Measurements from ENCODE around the gene TRPV5.

The TRPV5 gene

DNA sequence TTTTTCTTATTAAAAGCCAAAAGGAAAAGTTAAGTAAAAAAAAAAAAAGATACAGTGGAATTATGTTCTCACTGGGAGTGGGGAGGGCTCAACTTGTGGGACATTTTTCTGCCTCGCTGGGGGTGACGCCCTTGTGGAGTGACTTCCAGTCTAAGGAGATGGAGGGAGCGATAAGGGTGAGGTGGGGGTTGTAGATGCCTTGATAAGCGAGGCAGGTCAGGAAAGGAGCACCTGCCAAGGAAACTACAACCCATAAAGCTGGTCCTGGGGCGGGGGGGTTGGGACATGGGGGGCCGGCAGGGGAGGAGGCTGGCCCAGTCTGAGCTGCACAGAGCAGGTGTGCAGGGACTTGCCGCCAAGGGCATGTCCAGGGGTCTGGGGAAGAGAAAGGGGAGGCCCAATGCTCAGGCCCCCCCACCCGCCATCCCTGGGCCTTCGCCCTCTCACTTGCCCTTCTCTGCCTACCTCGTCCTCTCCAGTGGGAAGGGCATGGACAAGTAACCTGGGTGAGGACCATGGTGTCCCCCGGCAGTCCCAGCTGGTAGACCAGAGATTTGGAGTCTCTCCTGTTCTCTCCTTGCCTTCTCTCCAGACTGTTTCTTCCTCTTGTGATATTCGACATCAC is 2.5 kb upstream of the TRPV5 start:
- no peaks in the 10 kb centered on the region for H3K9me3 Mint-ChIP-seq
- ATAC-seq (replicated peaks; ENCODE audit: extremely low read depth, poor library complexity, severe bottlenecking) = no peak
- H3K4me1 Mint-ChIP-seq = no peaks in the 10 kb centered on the region
- no peak for DNase-seq (ENCODE audit: low spot score in 2 of 2)
- no peak overlapping the region for H3K4me3 Mint-ChIP-seq
- peaks cover 34% of the 10 kb centered on the region for H3K27me3 Mint-ChIP-seq
- H3K36me3 Mint-ChIP-seq (ENCODE audit: insufficient read depth) = no peaks in the 10 kb centered on the region
- no peak overlapping the region for H3K27ac Mint-ChIP-seq (ENCODE audit: low read depth)

DNA sequence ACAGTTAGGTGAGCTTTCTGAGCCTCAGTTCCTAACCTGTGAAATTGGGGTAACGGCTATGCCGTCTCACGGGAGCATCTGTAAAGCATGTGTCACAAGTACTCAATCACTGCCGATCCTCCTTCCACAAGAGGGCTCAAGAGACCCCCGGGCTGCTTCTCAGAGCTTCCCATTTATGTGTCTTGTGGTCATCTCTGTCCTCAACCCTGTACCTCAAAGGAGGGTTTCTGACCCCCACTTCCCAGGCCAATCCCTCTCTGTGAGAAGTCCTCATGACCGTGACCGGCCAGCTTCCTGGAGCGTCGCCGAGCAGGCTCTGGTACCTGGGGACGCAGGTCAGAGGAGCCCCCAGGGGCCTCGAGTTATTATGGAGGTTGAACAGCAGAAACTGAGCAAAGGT is 510 bp upstream of the TRPV5 start:
- H3K27me3 Mint-ChIP-seq = peaks cover 27% of the 10 kb centered on the region
- DNase-seq (ENCODE audit: low spot score in 2 of 2) (no peak), ATAC-seq (replicated peaks; ENCODE audit: extremely low read depth, poor library complexity, severe bottlenecking) (no peak)
- H3K4me3 Mint-ChIP-seq = no peak overlapping the region
- H3K9me3 Mint-ChIP-seq = no peaks in the 10 kb centered on the region
- H3K4me1 Mint-ChIP-seq = no peaks in the 10 kb centered on the region
- no peak overlapping the region for H3K27ac Mint-ChIP-seq (ENCODE audit: low read depth)
- no peaks in the 10 kb centered on the region for H3K36me3 Mint-ChIP-seq (ENCODE audit: insufficient read depth)

DNA sequence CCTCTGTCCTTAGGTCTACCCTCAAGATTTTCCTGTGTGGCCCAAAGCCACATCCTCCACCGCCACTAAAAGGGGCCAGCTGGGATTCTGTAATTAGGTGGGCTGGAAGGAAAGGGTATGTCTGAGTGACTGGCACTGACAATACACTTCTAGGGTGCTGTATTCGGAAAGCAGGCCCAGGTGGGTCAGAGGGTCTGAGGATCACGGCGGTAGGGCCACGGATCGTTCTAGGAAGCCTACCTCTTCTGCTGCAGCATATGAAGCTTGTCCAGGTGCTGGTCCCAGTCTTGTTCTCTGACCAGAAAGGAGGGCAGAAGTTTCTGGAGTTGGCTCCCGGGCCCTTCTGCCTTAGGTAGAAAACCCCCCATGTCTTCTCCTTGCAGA is 462 bp downstream of the TRPV5 start:
- no peaks in the 10 kb centered on the region for H3K4me1 Mint-ChIP-seq

DNA sequence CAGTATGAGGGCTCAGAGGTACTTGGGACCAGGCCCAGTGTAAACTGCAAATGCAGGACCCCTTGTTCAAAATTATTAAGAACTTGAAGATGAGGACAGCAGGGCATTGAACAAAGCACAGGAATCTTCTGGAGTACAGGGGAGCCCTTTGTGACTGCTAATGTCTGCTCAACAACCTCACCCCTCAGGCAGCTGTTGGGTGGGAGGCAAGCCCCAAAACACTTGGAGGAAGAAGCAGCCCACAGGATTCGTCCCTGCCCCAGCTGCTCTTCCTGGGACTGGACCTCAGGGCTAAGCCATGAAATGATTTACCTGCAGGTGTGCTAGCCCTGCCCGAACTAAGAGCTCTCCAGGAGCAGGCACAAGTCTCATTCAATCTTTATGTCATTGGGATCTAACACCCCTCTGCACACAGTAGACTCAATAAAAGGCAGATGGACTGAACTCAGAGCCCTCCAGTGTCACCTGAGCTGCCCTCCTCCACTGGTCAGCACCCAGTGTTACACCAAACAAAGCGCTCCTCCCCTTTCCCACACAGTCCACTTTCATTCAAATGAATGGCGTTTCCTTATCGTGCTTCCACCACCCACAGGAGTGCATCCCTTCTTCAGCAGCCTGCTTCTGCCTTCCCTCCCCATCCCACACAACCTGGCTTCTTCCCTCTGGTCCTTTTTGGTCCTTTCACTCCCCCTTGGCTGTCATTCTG is 1.0 kb downstream of the TRPV5 start:
- Mint-ChIP-seq H3K36me3 (ENCODE audit: insufficient read depth) (no peaks in the 10 kb centered on the region), H3K9me3 (no peaks in the 10 kb centered on the region), H3K4me1 (no peaks in the 10 kb centered on the region), H3K4me3 (no peak overlapping the region), H3K27ac (ENCODE audit: low read depth) (no peak overlapping the region), H3K27me3 (peaks cover 35% of the 10 kb centered on the region)
- DNase-seq (ENCODE audit: low spot score in 2 of 2) = no peak
- ATAC-seq (replicated peaks; ENCODE audit: extremely low read depth, poor library complexity, severe bottlenecking) = no peak

More for the DNA sequence above, 462 bp downstream of the TRPV5 start:
- no peak for DNase-seq (ENCODE audit: low spot score in 2 of 2)
- Mint-ChIP-seq H3K9me3 (no peaks in the 10 kb centered on the region), H3K27me3 (peaks cover 30% of the 10 kb centered on the region), H3K36me3 (ENCODE audit: insufficient read depth) (no peaks in the 10 kb centered on the region), H3K4me3 (no peak overlapping the region), H3K27ac (ENCODE audit: low read depth) (no peak overlapping the region)
- ATAC-seq (replicated peaks; ENCODE audit: extremely low read depth, poor library complexity, severe bottlenecking) = no peak

DNA sequence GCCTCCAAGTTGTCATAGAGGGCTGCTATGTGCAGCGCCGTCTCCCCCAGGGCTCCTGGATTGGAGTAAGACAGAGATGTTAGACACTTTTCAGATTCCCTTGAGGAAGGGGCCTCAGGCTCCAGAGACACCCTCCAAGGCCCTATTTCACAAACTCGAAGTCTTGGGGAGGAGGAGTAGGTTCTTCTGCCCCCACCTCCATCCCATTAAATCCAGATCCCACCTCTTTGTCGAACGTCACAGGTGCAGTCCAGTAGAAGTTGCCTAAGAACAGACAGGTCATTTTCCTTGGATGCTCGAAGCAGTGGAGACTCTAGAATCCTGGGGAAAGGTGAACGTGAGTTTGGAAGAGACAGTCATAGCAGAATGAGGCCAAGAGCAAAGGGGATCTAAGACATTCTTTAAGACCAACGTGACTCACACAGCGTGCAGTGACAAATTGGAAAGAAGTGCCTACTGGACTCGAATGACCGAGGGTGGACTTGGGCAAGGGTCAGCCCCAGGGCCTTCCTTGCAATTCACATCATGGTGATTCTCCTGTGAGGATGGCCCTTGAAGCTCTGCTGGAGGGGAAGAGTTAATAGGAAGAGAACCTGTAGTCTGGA is 3.3 kb downstream of the TRPV5 start:
- ATAC-seq (replicated peaks; ENCODE audit: extremely low read depth, poor library complexity, severe bottlenecking) = no peak
- Mint-ChIP-seq H3K27ac (ENCODE audit: low read depth) (no peak overlapping the region), H3K27me3 (peaks cover 31% of the 10 kb centered on the region), H3K4me3 (no peak overlapping the region), H3K4me1 (no peaks in the 10 kb centered on the region), H3K36me3 (ENCODE audit: insufficient read depth) (no peaks in the 10 kb centered on the region), H3K9me3 (no peaks in the 10 kb centered on the region)
- DNase-seq (ENCODE audit: low spot score in 2 of 2) = no peak

DNA sequence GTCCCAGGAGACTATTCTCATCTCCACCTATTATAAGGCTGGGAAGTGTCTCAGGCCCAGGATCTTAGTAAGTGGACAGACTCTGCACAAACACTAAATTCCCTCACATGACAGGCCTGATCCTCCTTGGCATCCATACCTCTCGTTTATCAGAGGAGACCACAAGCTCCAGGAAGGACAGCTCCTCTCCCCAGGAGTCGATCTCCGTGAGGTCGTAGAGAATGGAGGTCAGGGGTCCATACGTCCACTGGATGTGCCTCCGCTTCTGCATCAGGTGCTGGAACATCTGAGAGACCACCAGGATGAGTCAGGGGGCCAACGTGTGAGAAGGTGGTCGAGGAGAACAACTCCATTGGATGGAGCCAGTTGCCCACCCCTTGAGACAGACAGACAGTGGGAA is 5.6 kb downstream of the TRPV5 start:
- no peak for ATAC-seq (replicated peaks; ENCODE audit: extremely low read depth, poor library complexity, severe bottlenecking)
- no peak for DNase-seq (ENCODE audit: low spot score in 2 of 2)
- H3K36me3 Mint-ChIP-seq (ENCODE audit: insufficient read depth) = no peaks in the 10 kb centered on the region
- no peak overlapping the region for H3K27ac Mint-ChIP-seq (ENCODE audit: low read depth)
- H3K4me3 Mint-ChIP-seq = no peak overlapping the region
- H3K27me3 Mint-ChIP-seq = peaks cover 20% of the 10 kb centered on the region
- H3K9me3 Mint-ChIP-seq = no peaks in the 10 kb centered on the region
- H3K4me1 Mint-ChIP-seq = no peaks in the 10 kb centered on the region

DNA sequence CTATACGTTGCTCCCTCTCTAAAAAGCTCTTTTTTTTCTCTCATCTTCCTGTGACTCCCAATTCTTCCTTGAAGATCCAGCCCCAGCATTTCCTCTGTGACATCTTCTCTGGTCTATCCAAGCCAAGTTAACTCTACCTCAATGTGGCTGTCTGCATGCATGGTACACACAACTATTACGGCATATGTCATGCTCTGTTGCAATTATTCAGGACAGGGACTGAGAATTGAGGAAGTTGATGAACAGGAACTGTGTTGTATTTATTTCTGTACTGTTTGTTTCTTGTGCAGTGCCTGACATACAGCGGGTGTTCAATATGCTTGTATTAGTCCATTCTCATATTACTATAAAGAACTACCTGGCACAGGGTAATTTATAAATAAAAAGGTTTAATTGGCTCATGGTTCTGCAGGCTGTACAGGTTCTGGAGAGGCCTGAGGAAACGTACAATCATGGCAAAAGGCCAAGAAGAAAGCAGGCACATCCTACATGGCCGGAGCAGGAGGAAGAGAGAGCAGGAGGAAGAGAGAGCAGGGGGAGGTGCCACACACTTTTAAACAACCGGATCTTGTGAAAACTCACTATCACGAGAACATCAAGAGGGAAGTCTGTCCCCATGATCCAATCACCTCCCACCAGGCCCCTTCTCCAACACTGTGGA is 6.3 kb downstream of the TRPV5 start:
- H3K4me3 Mint-ChIP-seq = no peak overlapping the region
- ATAC-seq (replicated peaks; ENCODE audit: extremely low read depth, poor library complexity, severe bottlenecking) (peak; percentile 54), DNase-seq (ENCODE audit: low spot score in 2 of 2) (no peak)
- H3K27me3 Mint-ChIP-seq = peaks cover 15% of the 10 kb centered on the region
- no peaks in the 10 kb centered on the region for H3K4me1 Mint-ChIP-seq
- no peaks in the 10 kb centered on the region for H3K36me3 Mint-ChIP-seq (ENCODE audit: insufficient read depth)
- H3K9me3 Mint-ChIP-seq = no peaks in the 10 kb centered on the region
- no peak overlapping the region for H3K27ac Mint-ChIP-seq (ENCODE audit: low read depth)

DNA sequence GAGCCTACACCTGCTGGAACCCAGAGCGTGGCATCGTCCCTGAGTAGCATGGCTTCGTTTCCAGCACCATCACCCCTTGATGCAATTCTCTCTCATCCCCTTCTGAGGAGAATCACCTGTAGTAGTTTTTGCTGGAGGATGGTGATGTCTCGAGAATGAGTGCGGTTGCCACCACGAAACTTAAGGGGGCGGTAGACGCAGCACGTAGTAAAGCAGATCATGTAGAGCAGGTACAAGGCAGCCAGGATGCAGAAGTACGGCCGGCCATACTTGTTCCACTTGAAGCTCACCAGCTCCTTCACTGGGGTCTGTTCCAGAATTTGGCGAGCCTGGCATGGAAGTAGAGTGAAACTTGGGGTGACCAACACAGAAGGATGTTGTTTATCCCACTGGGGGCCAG is 8.1 kb downstream of the TRPV5 start:
- Mint-ChIP-seq H3K4me3 (no peak overlapping the region), H3K36me3 (ENCODE audit: insufficient read depth) (no peaks in the 10 kb centered on the region), H3K27me3 (peaks cover 15% of the 10 kb centered on the region), H3K4me1 (no peaks in the 10 kb centered on the region), H3K27ac (ENCODE audit: low read depth) (no peak overlapping the region), H3K9me3 (no peaks in the 10 kb centered on the region)
- DNase-seq (ENCODE audit: low spot score in 2 of 2) (no peak), ATAC-seq (replicated peaks; ENCODE audit: extremely low read depth, poor library complexity, severe bottlenecking) (no peak)

DNA sequence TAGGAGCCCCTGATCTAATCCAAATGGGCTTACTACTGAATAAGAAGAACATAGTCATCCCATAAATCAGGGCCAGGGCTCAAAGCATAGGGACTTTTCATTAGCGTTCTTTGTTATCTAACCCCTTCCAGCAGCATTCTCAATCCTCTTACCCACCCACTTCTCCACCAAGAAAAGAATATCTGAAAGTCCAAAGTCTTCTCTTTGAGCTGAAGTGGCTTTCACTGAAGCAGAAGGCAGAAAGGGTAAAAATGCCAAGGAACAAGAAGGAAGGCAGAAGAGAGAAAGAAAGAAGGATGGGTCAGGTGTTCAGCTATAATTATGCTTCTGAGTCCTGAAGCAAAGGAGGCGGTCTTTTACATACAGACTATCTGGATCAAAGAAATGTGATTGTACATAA is 10.2 kb downstream of the TRPV5 start:
- no peaks in the 10 kb centered on the region for H3K36me3 Mint-ChIP-seq (ENCODE audit: insufficient read depth)

DNA sequence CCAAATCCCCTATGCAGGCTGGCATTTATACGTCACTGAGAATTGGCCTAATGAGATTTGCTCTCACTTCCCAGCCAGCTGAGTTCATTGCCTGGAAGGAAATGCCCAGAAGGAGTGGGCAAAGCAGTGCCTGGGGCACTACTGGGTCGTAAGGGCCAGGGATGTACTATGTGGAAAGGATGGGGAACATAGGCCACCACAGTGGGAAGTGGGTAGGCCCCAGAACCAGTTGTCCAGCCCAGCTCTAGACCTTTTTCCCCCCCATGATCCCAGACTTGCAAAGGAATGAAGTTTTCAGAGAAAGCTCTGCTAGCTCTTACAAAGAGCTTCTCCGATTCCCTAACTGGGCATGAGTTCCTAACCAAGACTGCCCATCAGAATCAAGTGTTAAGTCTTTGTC is 13.9 kb downstream of the TRPV5 start:
- DNase-seq (ENCODE audit: low spot score in 2 of 2) (no peak), ATAC-seq (replicated peaks; ENCODE audit: extremely low read depth, poor library complexity, severe bottlenecking) (no peak)
- Mint-ChIP-seq H3K27ac (ENCODE audit: low read depth) (no peak overlapping the region), H3K36me3 (ENCODE audit: insufficient read depth) (no peaks in the 10 kb centered on the region), H3K9me3 (no peaks in the 10 kb centered on the region), H3K4me1 (no peaks in the 10 kb centered on the region), H3K27me3 (peaks cover 41% of the 10 kb centered on the region), H3K4me3 (no peak overlapping the region)

More for the DNA sequence above, 10.2 kb downstream of the TRPV5 start:
- no peak overlapping the region for H3K27ac Mint-ChIP-seq (ENCODE audit: low read depth)
- ATAC-seq (replicated peaks; ENCODE audit: extremely low read depth, poor library complexity, severe bottlenecking) = no peak
- H3K4me1 Mint-ChIP-seq = no peaks in the 10 kb centered on the region
- no peak overlapping the region for H3K4me3 Mint-ChIP-seq
- no peaks in the 10 kb centered on the region for H3K9me3 Mint-ChIP-seq
- peaks cover 27% of the 10 kb centered on the region for H3K27me3 Mint-ChIP-seq
- DNase-seq (ENCODE audit: low spot score in 2 of 2) = no peak

DNA sequence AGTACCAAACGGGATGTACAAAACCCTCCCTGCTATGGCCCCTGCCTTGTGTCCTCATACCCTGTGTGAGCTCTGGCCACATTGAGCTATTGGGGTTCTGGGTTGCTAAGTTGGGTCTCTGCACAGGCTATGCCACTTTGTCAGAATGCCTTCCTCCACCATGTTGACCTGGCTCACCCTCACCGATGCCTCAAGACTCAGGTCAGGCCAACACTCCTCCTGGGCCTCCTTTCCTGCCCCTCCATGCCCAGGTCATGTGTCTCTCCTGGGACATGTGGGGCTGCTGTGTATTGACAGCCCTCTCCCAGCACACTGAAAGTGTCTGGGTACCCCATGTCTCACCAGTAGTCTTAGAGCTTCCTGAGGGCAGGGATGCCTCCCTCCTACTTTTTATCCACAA is 14.6 kb downstream of the TRPV5 start:
- H3K4me1 Mint-ChIP-seq = no peaks in the 10 kb centered on the region
- no peak overlapping the region for H3K27ac Mint-ChIP-seq (ENCODE audit: low read depth)
- peaks cover 49% of the 10 kb centered on the region for H3K27me3 Mint-ChIP-seq
- ATAC-seq (replicated peaks; ENCODE audit: extremely low read depth, poor library complexity, severe bottlenecking) = no peak
- no peak overlapping the region for H3K4me3 Mint-ChIP-seq
- no peak for DNase-seq (ENCODE audit: low spot score in 2 of 2)
- no peaks in the 10 kb centered on the region for H3K9me3 Mint-ChIP-seq
- no peaks in the 10 kb centered on the region for H3K36me3 Mint-ChIP-seq (ENCODE audit: insufficient read depth)

DNA sequence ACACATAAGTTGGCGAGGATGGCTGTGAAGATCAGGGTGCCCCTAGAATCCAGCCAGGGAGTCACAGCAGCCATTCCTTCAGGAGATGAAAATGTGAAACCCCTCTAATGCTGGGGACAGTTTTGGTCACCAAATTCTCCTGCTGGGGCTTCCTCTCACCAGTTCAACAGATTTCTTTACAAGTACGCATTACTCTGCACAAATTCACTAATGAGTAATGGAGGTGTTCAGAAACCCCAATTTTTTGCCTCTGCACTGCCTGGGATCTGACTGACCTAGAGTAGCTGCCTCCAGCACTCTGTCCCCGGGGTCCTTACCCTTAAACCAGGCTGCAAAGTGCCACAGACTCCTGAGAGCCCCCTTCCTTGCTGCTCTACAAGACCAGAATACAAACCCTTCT is 16.1 kb downstream of the TRPV5 start:
- no peak overlapping the region for H3K27ac Mint-ChIP-seq (ENCODE audit: low read depth)
- no peaks in the 10 kb centered on the region for H3K9me3 Mint-ChIP-seq
- H3K36me3 Mint-ChIP-seq (ENCODE audit: insufficient read depth) = no peaks in the 10 kb centered on the region
- no peaks in the 10 kb centered on the region for H3K4me1 Mint-ChIP-seq
- H3K4me3 Mint-ChIP-seq = no peak overlapping the region
- peaks cover 61% of the 10 kb centered on the region for H3K27me3 Mint-ChIP-seq
- ATAC-seq (replicated peaks; ENCODE audit: extremely low read depth, poor library complexity, severe bottlenecking) (no peak), DNase-seq (ENCODE audit: low spot score in 2 of 2) (no peak)

DNA sequence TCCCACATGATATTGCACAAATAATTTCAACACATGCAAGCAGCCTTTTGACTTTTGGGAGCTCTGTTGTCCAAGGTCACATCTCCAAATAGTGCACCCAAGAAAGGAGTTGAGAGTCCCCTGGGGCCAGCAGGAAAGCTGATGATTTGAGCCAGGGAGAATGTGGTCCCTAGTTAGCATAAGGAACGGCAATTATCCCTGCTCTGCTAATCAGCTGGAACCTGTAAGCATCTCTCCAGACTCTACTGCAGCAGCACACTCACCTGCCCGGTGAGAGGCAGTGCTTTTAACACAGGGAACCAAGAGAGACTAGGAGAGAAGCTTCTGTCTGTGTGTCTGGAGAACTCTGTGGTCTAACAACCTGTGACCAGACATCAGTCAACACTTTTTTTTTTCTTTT is 17.0 kb downstream of the TRPV5 start:
- H3K27ac Mint-ChIP-seq (ENCODE audit: low read depth) = no peak overlapping the region
- no peaks in the 10 kb centered on the region for H3K9me3 Mint-ChIP-seq
- peaks cover 71% of the 10 kb centered on the region for H3K27me3 Mint-ChIP-seq
- H3K4me3 Mint-ChIP-seq = no peak overlapping the region
- no peaks in the 10 kb centered on the region for H3K36me3 Mint-ChIP-seq (ENCODE audit: insufficient read depth)
- ATAC-seq (replicated peaks; ENCODE audit: extremely low read depth, poor library complexity, severe bottlenecking) = no peak
- H3K4me1 Mint-ChIP-seq = no peaks in the 10 kb centered on the region
- no peak for DNase-seq (ENCODE audit: low spot score in 2 of 2)

All from central memory CD8-positive, alpha-beta T cell (primary cell).